OCI-LY7 (cell line): ENCODE measurements around the gene GYG2. TPM values are rescaled to one million over a fixed set of nuclear protein-coding genes. Genes with fewer than 3 reads are reported as not detected.

Experiments used
- BruUV-seq: library from RNA; stranded (reverse); fragments of 400-500 nt; replicated peaks from 2 replicates; lab custom pipeline; 2021; lab: Mats Ljungman, UMichigan
- CTCF ChIA-PET: fragments of 300-600 bp; sonication (Branson Sonifier 250); formaldehyde crosslinking; loops from one replicate; lab custom pipeline; 2022; ENCODE audit warnings: antibody characterized with exemption; ENCODE audit not compliant: unreplicated experiment; lab: Charles Lee
- POLR2A ChIA-PET: fragments of 300-600 bp; sonication (Branson Sonifier 250); formaldehyde crosslinking; loops from one replicate; lab custom pipeline; 2022; ENCODE audit warnings: antibody characterized with exemption; lab: Charles Lee
- DNase-seq: peaks from one replicate; pipeline ENCODE4 v3.0.0-alpha.2; 2015; ENCODE audit warnings: low spot score
- H2AFZ ChIP-seq: fragments of 200-600 bp; sonication (generic), shearing (Covaris generic); 2 replicates; pipeline ENCODE4 v1.6.1; 2014; ENCODE audit warnings: mild to moderate bottlenecking, antibody characterized with exemption, low read length, moderate library complexity
- H3K27ac ChIP-seq: fragments of 200-600 bp; sonication (generic); 2 replicates; pipeline ENCODE4 v1.5.1; 2014; ENCODE audit warnings: mixed run types, low read depth, mild to moderate bottlenecking, moderate library complexity, low read length, inconsistent platforms; ENCODE audit not compliant: poor library complexity, severe bottlenecking
- H3K36me3 ChIP-seq: fragments of 200-600 bp; sonication (generic); 2 replicates; pipeline ENCODE4 v1.6.1; 2014; ENCODE audit warnings: mild to moderate bottlenecking, antibody characterized with exemption, low read length, moderate library complexity, mixed read lengths; ENCODE audit not compliant: insufficient read depth
- H3K4me1 ChIP-seq: fragments of 200-600 bp; sonication (generic); 2 replicates; pipeline ENCODE4 v1.5.1; 2014; ENCODE audit warnings: mild to moderate bottlenecking, low read length; ENCODE audit not compliant: insufficient read depth, poor library complexity, severe bottlenecking
- H3K4me2 ChIP-seq: fragments of 200-600 bp; sonication (generic); 2 replicates; pipeline ENCODE4 v1.6.1; 2014; ENCODE audit warnings: mild to moderate bottlenecking, low read length
- H3K4me3 ChIP-seq: fragments of 200-600 bp; sonication (generic); 2 replicates; pipeline ENCODE4 v1.5.1; 2014; ENCODE audit warnings: mild to moderate bottlenecking, low read depth, low read length; ENCODE audit not compliant: poor library complexity, severe bottlenecking
- H3K79me2 ChIP-seq: fragments of 200-600 bp; sonication (generic); 2 replicates; pipeline ENCODE4 v1.6.1; 2016; ENCODE audit warnings: low read depth, mild to moderate bottlenecking, low read length, moderate library complexity, mixed read lengths; ENCODE audit not compliant: insufficient read depth
- H3K9me2 ChIP-seq: fragments of 200-600 bp; sonication (generic); 2 replicates; pipeline ENCODE4 v1.6.1; 2016; ENCODE audit warnings: mild to moderate bottlenecking, low read length, mixed read lengths; ENCODE audit not compliant: insufficient read depth
- H3K9me3 ChIP-seq: fragments of 200-600 bp; sonication (generic); 2 replicates; pipeline ENCODE4 v1.6.1; 2014; ENCODE audit warnings: mild to moderate bottlenecking, mixed run types, low read length, mixed read lengths
- H4K20me1 ChIP-seq: fragments of 200-600 bp; sonication (generic); 2 replicates; pipeline ENCODE4 v1.6.1; 2014; ENCODE audit warnings: mild to moderate bottlenecking, antibody characterized with exemption, low read length, moderate library complexity, mixed read lengths; ENCODE audit not compliant: insufficient read depth
- EZH2phosphoT487 ChIP-seq: fragments of 200-600 bp; sonication (generic); IDR thresholded peaks from 2 replicates; pipeline ENCODE4 v1.6.1; 2018; ENCODE audit warnings: low read depth, borderline replicate concordance, mild to moderate bottlenecking, mixed run types, antibody characterized with exemption, low read length, moderate library complexity, mixed read lengths
- intact Hi-C: fragments of 100-400 bp; cut with micrococcal nuclease; formaldehyde crosslinking; loops from one replicate; pipeline ENCODE4 v1.10.0; 2022; ENCODE audit not compliant: unreplicated experiment
- total RNA-seq, 2 experiments: library from RNA; depleted of rRNA in 1 of 2; stranded (reverse); fragments of >200 nt in 1 of 2; shearing (Covaris generic) in 1 of 2; gene quantifications; 2 replicates each; pipeline ENCODE4 v1.2.3, GENCODE V29; 2014 to 2022
- TF ChIP-seq, protein P1 (sequence below): fragments of 200-600 bp; sonication (generic); conservative IDR thresholded peaks from 2 replicates; pipeline ENCODE4 v1.5.1; 2014; ENCODE audit warnings: mild to moderate bottlenecking, antibody characterized with exemption, low read length, moderate library complexity, mixed read lengths

GYG2 gene
- total RNA-seq, 2 experiments from 2014 or later: not detected

DNA sequence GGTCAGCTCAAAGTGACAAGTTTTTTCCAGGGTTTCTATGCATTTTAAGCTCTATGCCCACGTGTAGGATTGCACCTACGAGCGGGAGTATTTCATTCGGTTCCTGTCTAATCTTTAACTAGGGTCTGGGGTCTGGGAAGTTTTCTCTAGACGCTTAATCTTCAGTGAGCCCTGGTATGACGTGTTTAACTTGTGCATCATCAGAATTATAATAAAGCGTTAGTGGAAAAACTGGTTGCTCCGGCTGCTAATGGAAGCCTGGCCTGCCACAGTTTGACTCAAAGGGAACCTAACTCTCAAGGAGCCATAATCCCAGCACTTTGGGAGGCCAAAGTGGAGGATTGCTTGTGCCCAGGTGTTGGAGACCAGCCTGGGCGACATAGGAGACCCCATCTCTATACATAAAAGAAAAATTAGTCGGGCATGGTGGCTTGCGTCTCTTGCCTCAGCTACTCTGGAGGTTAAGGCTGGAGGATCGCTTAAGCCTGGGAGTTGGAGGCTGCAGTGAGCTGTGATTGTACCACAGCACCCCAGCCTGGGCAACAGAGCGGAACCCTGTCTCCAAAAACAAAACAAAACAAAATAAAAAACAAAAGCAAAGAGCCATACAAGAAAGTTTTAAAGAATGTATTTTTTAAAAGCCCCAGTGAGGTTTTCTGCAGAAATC is 70.2 kb downstream of the GYG2 start:
- BruUV-seq: no TSS peak
- intact Hi-C loops: no loop called here
- Histone ChIP-seq H2AFZ (no peak overlapping the region), H3K27ac (no peak overlapping the region), H3K79me2 (no peaks in the 10 kb centered on the region), H3K4me2 (no peak overlapping the region), H3K9me2 (no peaks in the 10 kb centered on the region), H3K9me3 (no peaks in the 10 kb centered on the region), H3K36me3 (no peaks in the 10 kb centered on the region), H4K20me1 (no peaks in the 10 kb centered on the region), H3K4me1 (no peaks in the 10 kb centered on the region), H3K4me3 (no peak overlapping the region)
- TF ChIP-seq EZH2phosphoT487: no peak
- TF ChIP-seq, protein P1, sequence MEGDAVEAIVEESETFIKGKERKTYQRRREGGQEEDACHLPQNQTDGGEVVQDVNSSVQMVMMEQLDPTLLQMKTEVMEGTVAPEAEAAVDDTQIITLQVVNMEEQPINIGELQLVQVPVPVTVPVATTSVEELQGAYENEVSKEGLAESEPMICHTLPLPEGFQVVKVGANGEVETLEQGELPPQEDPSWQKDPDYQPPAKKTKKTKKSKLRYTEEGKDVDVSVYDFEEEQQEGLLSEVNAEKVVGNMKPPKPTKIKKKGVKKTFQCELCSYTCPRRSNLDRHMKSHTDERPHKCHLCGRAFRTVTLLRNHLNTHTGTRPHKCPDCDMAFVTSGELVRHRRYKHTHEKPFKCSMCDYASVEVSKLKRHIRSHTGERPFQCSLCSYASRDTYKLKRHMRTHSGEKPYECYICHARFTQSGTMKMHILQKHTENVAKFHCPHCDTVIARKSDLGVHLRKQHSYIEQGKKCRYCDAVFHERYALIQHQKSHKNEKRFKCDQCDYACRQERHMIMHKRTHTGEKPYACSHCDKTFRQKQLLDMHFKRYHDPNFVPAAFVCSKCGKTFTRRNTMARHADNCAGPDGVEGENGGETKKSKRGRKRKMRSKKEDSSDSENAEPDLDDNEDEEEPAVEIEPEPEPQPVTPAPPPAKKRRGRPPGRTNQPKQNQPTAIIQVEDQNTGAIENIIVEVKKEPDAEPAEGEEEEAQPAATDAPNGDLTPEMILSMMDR: no peak
- POLR2A ChIA-PET: no interaction called here
- DNase-seq: no peak
- CTCF ChIA-PET: no interaction called here

DNA sequence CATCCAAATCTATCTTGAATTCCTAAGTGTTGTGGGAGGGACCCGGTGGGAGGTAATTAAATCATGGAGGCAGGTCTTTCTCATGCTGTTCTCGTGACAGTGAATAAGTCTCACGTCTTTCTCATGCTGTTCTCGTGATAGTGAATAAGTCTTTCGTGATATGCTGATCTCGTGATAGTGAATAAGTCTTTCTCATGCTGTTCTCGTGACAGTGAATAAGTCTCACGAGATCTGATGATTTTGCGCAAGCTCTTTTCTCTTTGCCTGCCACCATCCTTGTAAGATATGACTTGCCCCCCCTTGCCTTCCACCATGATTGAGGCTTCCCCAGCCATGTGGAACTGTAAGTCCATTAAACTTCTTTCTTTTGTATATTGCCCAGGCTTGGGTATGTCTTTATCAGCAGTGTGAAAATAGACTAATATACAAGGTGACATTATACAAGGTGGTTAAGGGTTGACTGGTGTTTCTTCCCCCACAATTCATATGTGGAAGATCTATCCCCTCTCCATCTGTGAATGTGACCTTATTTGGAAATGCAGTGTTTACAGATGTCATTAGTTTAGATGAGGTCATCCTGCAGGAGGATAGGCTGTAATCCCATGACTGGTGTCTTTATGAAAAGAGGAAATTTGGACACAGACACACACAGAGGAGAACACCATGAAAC is 72.8 kb downstream of the GYG2 start:
- H3K79me2 ChIP-seq: no peaks in the 10 kb centered on the region
- no peak overlapping the region for H2AFZ ChIP-seq
- TF ChIP-seq, protein P1: no peak
- no peak for TF ChIP-seq EZH2phosphoT487
- H3K27ac ChIP-seq: no peak overlapping the region
- POLR2A ChIA-PET: no interaction called here
- CTCF ChIA-PET: no interaction called here
- no TSS peak for BruUV-seq
- no peak overlapping the region for H3K4me3 ChIP-seq
- no peaks in the 10 kb centered on the region for H3K4me1 ChIP-seq
- no peaks in the 10 kb centered on the region for H3K9me2 ChIP-seq
- no peaks in the 10 kb centered on the region for H3K9me3 ChIP-seq
- intact Hi-C loops: no loop called here
- DNase-seq: no peak
- H3K36me3 ChIP-seq: no peaks in the 10 kb centered on the region
- H3K4me2 ChIP-seq: no peak overlapping the region
- no peaks in the 10 kb centered on the region for H4K20me1 ChIP-seq

DNA sequence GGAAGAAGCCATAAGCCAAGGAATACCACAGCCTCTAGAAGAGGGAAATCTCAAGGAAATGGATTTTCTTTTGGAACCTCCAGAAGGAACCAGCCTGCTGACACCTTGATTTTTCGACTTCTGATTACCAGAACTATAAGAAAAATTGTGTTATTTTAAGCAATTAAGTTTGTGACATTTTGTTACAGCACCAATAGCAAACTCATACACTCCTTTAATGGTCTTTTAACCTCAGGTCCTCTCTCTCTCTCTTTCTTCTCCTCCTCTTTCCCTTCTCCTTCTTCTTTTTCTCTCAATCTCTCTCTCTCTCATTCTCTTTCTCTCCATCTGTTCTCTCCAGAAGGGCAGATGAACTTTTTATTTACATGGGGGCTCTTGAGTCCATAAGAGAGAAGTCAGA is 74.1 kb downstream of the GYG2 start:
- POLR2A ChIA-PET: no interaction called here
- BruUV-seq: no TSS peak

More for the DNA sequence above, 74.1 kb downstream of the GYG2 start:
- Histone ChIP-seq H3K27ac (no peak overlapping the region), H3K79me2 (no peaks in the 10 kb centered on the region), H3K36me3 (no peaks in the 10 kb centered on the region), H4K20me1 (no peaks in the 10 kb centered on the region), H3K9me2 (no peaks in the 10 kb centered on the region), H2AFZ (no peak overlapping the region), H3K4me2 (no peak overlapping the region), H3K9me3 (no peaks in the 10 kb centered on the region), H3K4me3 (no peak overlapping the region), H3K4me1 (no peaks in the 10 kb centered on the region)
- TF ChIP-seq, protein P1: no peak
- no peak for TF ChIP-seq EZH2phosphoT487
- CTCF ChIA-PET: no interaction called here
- intact Hi-C loops: no loop called here
- DNase-seq: no peak
